Osteoblast (primary cell): Measurements from ENCODE around the gene ABHD4. TPM values are rescaled to one million over a fixed set of nuclear protein-coding genes. Genes with fewer than 3 reads are reported as not detected.
"Not testable (repeated sequence)": the region's sequence is repeated elsewhere in the genome, so short reads cannot be mapped to it uniquely, and the experiment has no call there.

ENCODE experiments used
- DNase-seq: peaks from one replicate; pipeline ENCODE4 v3.0.0; 2011; ENCODE audit warnings: low spot score, mixed read lengths; ENCODE audit not compliant: insufficient read length; ENCODE audit errors: missing footprints
- H2AFZ ChIP-seq: 2 replicates; pipeline ENCODE4 v1.6.0; 2011; ENCODE audit warnings: mild to moderate bottlenecking, low read length
- H3K27ac ChIP-seq: 2 replicates; pipeline ENCODE4 v1.5.1; 2011; ENCODE audit warnings: mild to moderate bottlenecking, low read depth, low read length, moderate library complexity
- H3K27me3 ChIP-seq: 2 replicates; pipeline ENCODE4 v1.6.0; 2012; ENCODE audit warnings: mild to moderate bottlenecking, control low read depth, inconsistent platforms, low read length, moderate library complexity; ENCODE audit not compliant: insufficient read depth
- H3K36me3 ChIP-seq: 2 replicates; pipeline ENCODE4 v1.5.1; 2011; ENCODE audit warnings: mild to moderate bottlenecking, low read length, control low read depth, moderate library complexity; ENCODE audit not compliant: insufficient read depth
- H3K4me1 ChIP-seq: 2 replicates; pipeline ENCODE4 v1.5.1; 2011; ENCODE audit warnings: mild to moderate bottlenecking, low read length, control low read depth, moderate library complexity; ENCODE audit not compliant: insufficient read depth
- H3K4me2 ChIP-seq: 2 replicates; pipeline ENCODE4 v1.6.0; 2011; ENCODE audit warnings: mild to moderate bottlenecking, low read length; ENCODE audit not compliant: insufficient read depth
- H3K4me3 ChIP-seq: fragments of 200-600 bp; sonication (generic); 3 replicates; pipeline ENCODE4 v1.5.1; 2012; ENCODE audit warnings: mild to moderate bottlenecking, low read length, inconsistent platforms; ENCODE audit not compliant: insufficient read depth
- H3K79me2 ChIP-seq: 2 replicates; pipeline ENCODE4 v1.6.0; 2012; ENCODE audit warnings: mild to moderate bottlenecking, low read length, control low read depth, inconsistent platforms; ENCODE audit not compliant: insufficient read depth
- H3K9me3 ChIP-seq: 2 replicates; pipeline ENCODE4 v1.5.1; 2011; ENCODE audit warnings: low read depth, low read length, control low read depth
- H4K20me1 ChIP-seq: 2 replicates; pipeline ENCODE4 v1.6.0; 2012; ENCODE audit warnings: mild to moderate bottlenecking, low read length, control low read depth; ENCODE audit not compliant: insufficient read depth
- total RNA-seq: library from RNA; depleted of rRNA; stranded (reverse); fragments of >200 nt; gene quantifications from 2 replicates; pipeline ENCODE4 v1.2.3, GENCODE V29; 2012
- TF ChIP-seq, protein P1 (sequence below): IDR thresholded peaks from 2 replicates; pipeline ENCODE4 v1.5.1; 2011; ENCODE audit warnings: mild to moderate bottlenecking, low read depth, low read length, moderate library complexity; ENCODE audit errors: extremely low read depth

ABHD4 gene
- total RNA-seq, 1 donor: 52.1 TPM

- no peak for DNase-seq
- H3K4me3 ChIP-seq: no peak overlapping the region
- H3K79me2 ChIP-seq: peaks cover 94% of the 10 kb centered on the region
- TF ChIP-seq, protein P1, sequence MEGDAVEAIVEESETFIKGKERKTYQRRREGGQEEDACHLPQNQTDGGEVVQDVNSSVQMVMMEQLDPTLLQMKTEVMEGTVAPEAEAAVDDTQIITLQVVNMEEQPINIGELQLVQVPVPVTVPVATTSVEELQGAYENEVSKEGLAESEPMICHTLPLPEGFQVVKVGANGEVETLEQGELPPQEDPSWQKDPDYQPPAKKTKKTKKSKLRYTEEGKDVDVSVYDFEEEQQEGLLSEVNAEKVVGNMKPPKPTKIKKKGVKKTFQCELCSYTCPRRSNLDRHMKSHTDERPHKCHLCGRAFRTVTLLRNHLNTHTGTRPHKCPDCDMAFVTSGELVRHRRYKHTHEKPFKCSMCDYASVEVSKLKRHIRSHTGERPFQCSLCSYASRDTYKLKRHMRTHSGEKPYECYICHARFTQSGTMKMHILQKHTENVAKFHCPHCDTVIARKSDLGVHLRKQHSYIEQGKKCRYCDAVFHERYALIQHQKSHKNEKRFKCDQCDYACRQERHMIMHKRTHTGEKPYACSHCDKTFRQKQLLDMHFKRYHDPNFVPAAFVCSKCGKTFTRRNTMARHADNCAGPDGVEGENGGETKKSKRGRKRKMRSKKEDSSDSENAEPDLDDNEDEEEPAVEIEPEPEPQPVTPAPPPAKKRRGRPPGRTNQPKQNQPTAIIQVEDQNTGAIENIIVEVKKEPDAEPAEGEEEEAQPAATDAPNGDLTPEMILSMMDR: no peak
- H2AFZ ChIP-seq: no peak overlapping the region
- H3K36me3 ChIP-seq: peaks cover 16% of the 10 kb centered on the region
- H3K4me2 ChIP-seq: no peak overlapping the region
- H3K27me3 ChIP-seq: no peaks in the 10 kb centered on the region
- H3K4me1 ChIP-seq: peaks cover 2% of the 10 kb centered on the region
- no peaks in the 10 kb centered on the region for H3K9me3 ChIP-seq
- H3K27ac ChIP-seq: peak overlapping the region; percentile 46
- H4K20me1 ChIP-seq: peaks cover 27% of the 10 kb centered on the region
Observed at GRCh38 chr14:22579881-22580280, 18.2 kb upstream of the ABHD4 start.

- H3K79me2 ChIP-seq: peaks cover 95% of the 10 kb centered on the region
- H3K9me3 ChIP-seq: no peaks in the 10 kb centered on the region
- H3K27ac ChIP-seq: peak overlapping the region; percentile 28
- TF ChIP-seq, protein P1: no peak
- no peak overlapping the region for H2AFZ ChIP-seq
- H3K4me3 ChIP-seq: no peak overlapping the region
- no peak overlapping the region for H3K4me2 ChIP-seq
- H4K20me1 ChIP-seq: peaks cover 27% of the 10 kb centered on the region
- H3K36me3 ChIP-seq: peaks cover 11% of the 10 kb centered on the region
- no peak for DNase-seq
- H3K4me1 ChIP-seq: peaks cover 7% of the 10 kb centered on the region
- H3K27me3 ChIP-seq: no peaks in the 10 kb centered on the region
Observed at GRCh38 chr14:22580625-22581024, 17.5 kb upstream of the ABHD4 start.

GRCh38 chr14:22583994-22584393 is 14.1 kb upstream of the ABHD4 start:
- Histone ChIP-seq H4K20me1 (peaks cover 27% of the 10 kb centered on the region), H3K27ac (no peak overlapping the region), H2AFZ (no peak overlapping the region), H3K4me1 (peaks cover 17% of the 10 kb centered on the region), H3K9me3 (no peaks in the 10 kb centered on the region), H3K79me2 (peaks cover 95% of the 10 kb centered on the region), H3K27me3 (no peaks in the 10 kb centered on the region), H3K4me3 (no peak overlapping the region), H3K36me3 (peaks cover 9% of the 10 kb centered on the region), H3K4me2 (no peak overlapping the region)
- no peak for DNase-seq
- TF ChIP-seq, protein P1: no peak

GRCh38 chr14:22587247-22587646 is 10.9 kb upstream of the ABHD4 start:
- H3K4me2 ChIP-seq: peak overlapping the region; percentile 92
- no peak overlapping the region for H2AFZ ChIP-seq
- H3K36me3 ChIP-seq: peaks cover 9% of the 10 kb centered on the region
- H3K27me3 ChIP-seq: peaks cover 4% of the 10 kb centered on the region
- H3K9me3 ChIP-seq: no peaks in the 10 kb centered on the region
- peaks cover 21% of the 10 kb centered on the region for H3K4me1 ChIP-seq
- DNase-seq: no peak
- H3K4me3 ChIP-seq: peak overlapping the region; percentile 85
- TF ChIP-seq, protein P1: no peak
- H4K20me1 ChIP-seq: peaks cover 14% of the 10 kb centered on the region
- H3K79me2 ChIP-seq: peaks cover 67% of the 10 kb centered on the region
- no peak overlapping the region for H3K27ac ChIP-seq

DNA sequence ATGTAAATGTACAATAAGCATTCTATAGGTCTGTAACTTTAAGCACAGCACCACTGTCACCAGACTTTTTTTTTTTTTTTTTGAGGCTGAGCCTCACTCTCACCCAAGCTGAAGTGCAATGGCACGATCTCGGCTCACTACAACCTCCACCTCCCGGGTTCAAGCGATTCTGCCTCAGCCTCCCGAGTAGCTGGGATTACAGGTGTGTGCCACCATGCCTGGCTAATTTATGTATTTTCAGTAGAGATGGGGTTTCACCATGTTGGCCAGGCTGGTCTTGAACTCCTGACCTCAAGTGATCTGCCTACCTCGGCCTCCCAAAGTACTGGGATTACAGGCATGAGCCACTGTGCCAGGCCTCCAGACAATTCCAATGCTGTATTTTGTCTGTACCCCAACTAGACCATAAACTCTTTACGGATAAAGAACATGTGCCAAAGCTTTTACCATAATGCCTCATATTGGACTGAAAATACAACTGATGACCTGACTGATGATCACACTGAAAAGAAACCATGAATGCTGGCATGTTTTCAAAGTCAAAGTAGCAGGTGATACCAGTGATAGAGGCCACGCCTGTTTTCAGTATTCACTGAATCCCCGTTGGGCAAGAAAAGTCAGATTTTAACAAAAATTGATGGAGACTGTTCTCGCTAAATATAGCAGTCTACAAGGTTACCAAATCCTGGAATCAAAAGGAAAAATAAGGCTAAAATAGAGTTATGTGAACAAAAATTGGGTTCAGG is 10.2 kb upstream of the ABHD4 start:
- not testable (repeated sequence) for DNase-seq, H2AFZ ChIP-seq, H3K9me3 ChIP-seq, H3K36me3 ChIP-seq
- peaks cover 14% of the 10 kb centered on the region for H4K20me1 ChIP-seq
- H3K4me2 ChIP-seq: peak overlapping the region; percentile 92
- peak overlapping the region; percentile 99 for H3K27ac ChIP-seq
- H3K79me2 ChIP-seq: peaks cover 62% of the 10 kb centered on the region
- peaks cover 10% of the 10 kb centered on the region for H3K27me3 ChIP-seq
- H3K4me3 ChIP-seq: peak overlapping the region; percentile 85
- peaks cover 21% of the 10 kb centered on the region for H3K4me1 ChIP-seq
